Endothelial cell of umbilical vein (primary cell): Measurements from ENCODE around the gene CEACAM20. TPM values are rescaled to one million over a fixed set of nuclear protein-coding genes. Genes with fewer than 3 reads are reported as not detected.

Source experiments
- BruUV-seq: library from RNA; stranded (reverse); fragments of 400-500 nt; replicated peaks from 2 replicates; lab custom pipeline; 2021; lab: Mats Ljungman, UMichigan
- CTCF ChIA-PET: fragments of 300-600, 350-600 bp; sonication (Branson Sonifier 250); formaldehyde crosslinking; loops from one replicate; lab custom pipeline; 2021; ENCODE audit warnings: antibody characterized with exemption, inconsistent platforms; lab: Charles Lee
- POLR2A ChIA-PET: fragments of 300-600, 350-600 bp; sonication (Branson Sonifier 250); formaldehyde crosslinking; loops from one replicate; lab custom pipeline; 2021; ENCODE audit warnings: antibody characterized with exemption, inconsistent platforms; lab: Charles Lee
- DNase-seq: peaks from one replicate; pipeline ENCODE4 v3.0.0-alpha.2; 2011; ENCODE audit warnings: low read depth, low spot score
- FAIRE-seq: peaks from 2 replicates; lab custom pipeline; 2011; peaks lifted over from hg19 to GRCh38; lab: Jason Lieb, UNC
- H2AFZ ChIP-seq: 2 replicates; pipeline ENCODE4 v1.6.0; 2012; ENCODE audit warnings: low read depth, low read length, control low read depth, inconsistent platforms
- H3K27ac ChIP-seq: 2 replicates; pipeline ENCODE4 v1.5.1; 2011; ENCODE audit warnings: low read depth, mild to moderate bottlenecking, control low read depth, low read length, moderate library complexity; ENCODE audit not compliant: insufficient read depth
- H3K27me3 ChIP-seq, 2 experiments: 2 replicates each; pipeline versions ENCODE4 v1.6.0 to v1.6.1; 2011; ENCODE audit warnings: low read length in 2 of 2, mixed read lengths in 1 of 2; ENCODE audit not compliant: control insufficient read depth in 2 of 2, insufficient read depth in 2 of 2
- H3K36me3 ChIP-seq, 2 experiments: 2 replicates in 1 of 2; 3 replicates in 1 of 2; pipeline ENCODE4 v1.5.1; 2011; ENCODE audit warnings: low read length in 2 of 2, mild to moderate bottlenecking in 1 of 2, moderate library complexity in 1 of 2; ENCODE audit not compliant: control insufficient read depth in 2 of 2, insufficient read depth in 2 of 2; ENCODE audit errors: extremely low read depth in 1 of 2
- H3K4me1 ChIP-seq: 3 replicates; pipeline ENCODE4 v1.5.1; 2011; ENCODE audit warnings: mild to moderate bottlenecking, low read length; ENCODE audit not compliant: control insufficient read depth, insufficient read depth; ENCODE audit errors: extremely low read depth
- H3K4me2 ChIP-seq: 2 replicates; pipeline ENCODE4 v1.6.1; 2011; ENCODE audit warnings: low read length, control low read depth, mixed read lengths; ENCODE audit not compliant: insufficient read depth
- H3K4me3 ChIP-seq, 3 experiments: fragments of 200-600 bp in 1 of 3; sonication (generic), shearing (Covaris generic) in 1 of 3; replicated peaks in 1 of 3; 2 replicates each; pipeline ENCODE4 v1.5.1; 2011 to 2016; ENCODE audit warnings: control low read depth in 3 of 3, low read length in 3 of 3, mild to moderate bottlenecking in 2 of 3, inconsistent platforms in 1 of 3, low read depth in 1 of 3, moderate library complexity in 1 of 3; ENCODE audit not compliant: insufficient read depth in 1 of 3
- H3K79me2 ChIP-seq: 2 replicates; pipeline ENCODE4 v1.6.0; 2012; ENCODE audit warnings: low read length, inconsistent platforms; ENCODE audit not compliant: control insufficient read depth, insufficient read depth
- H3K9ac ChIP-seq: replicated peaks from 2 replicates; pipeline ENCODE3; 2011; ENCODE audit warnings: low read length, control low read depth; ENCODE audit not compliant: insufficient read depth; ENCODE audit errors: extremely low read depth
- H3K9me1 ChIP-seq: replicated peaks from 3 replicates; pipeline ENCODE4 v1.6.0; 2011; ENCODE audit warnings: mild to moderate bottlenecking, low read length; ENCODE audit not compliant: control insufficient read depth, insufficient read depth; ENCODE audit errors: extremely low read depth
- H3K9me3 ChIP-seq: replicated peaks from 2 replicates; pipeline ENCODE4 v1.5.1; 2012; ENCODE audit warnings: low read length, inconsistent platforms; ENCODE audit not compliant: control insufficient read depth, insufficient read depth
- H4K20me1 ChIP-seq: replicated peaks from 2 replicates; pipeline ENCODE3; 2011; ENCODE audit warnings: mild to moderate bottlenecking, low read length; ENCODE audit not compliant: control insufficient read depth, insufficient read depth; ENCODE audit errors: extremely low read depth
- EZH2 ChIP-seq: IDR thresholded peaks from 2 replicates; pipeline ENCODE4 v1.6.1; 2012; ENCODE audit warnings: borderline replicate concordance, low read depth, mild to moderate bottlenecking, moderate library complexity, low read length, inconsistent platforms; ENCODE audit not compliant: severe bottlenecking
- GATA2 ChIP-seq: IDR thresholded peaks from 2 replicates; pipeline ENCODE4 v1.7.0; 2011; ENCODE audit warnings: low read depth, mild to moderate bottlenecking, moderate library complexity, mixed read lengths, low read length; ENCODE audit not compliant: insufficient read length, insufficient read depth
- MYC ChIP-seq: IDR thresholded peaks from one replicate; pipeline ENCODE4 v1.6.1; 2011; ENCODE audit warnings: mild to moderate bottlenecking, low read depth, low read length
- POLR2A ChIP-seq: IDR thresholded peaks from 2 replicates; pipeline ENCODE4 v1.6.1; 2012; ENCODE audit warnings: low read depth, mild to moderate bottlenecking, control low read depth, low read length
- dilution Hi-C: fragments of 300-500 bp; cut with MboI; formaldehyde crosslinking; loops from one replicate; pipeline ENCODE4 v1.15.0; 2019; ENCODE audit warnings: low sequenced_read_pairs; ENCODE audit not compliant: extremely low pct_ligation_motif_present
- intact Hi-C: fragments of 100-400 bp; cut with micrococcal nuclease; formaldehyde crosslinking; loops from one replicate; pipeline ENCODE4 v1.10.0; 2022
- polyA plus RNA-seq, 4 experiments: library from polyadenylated mRNA; depleted of rRNA in 3 of 4; stranded (reverse) in 3 of 4; unstranded in 1 of 4; fragments of >200 nt; gene quantifications; 2 replicates each; pipeline versions ENCODE4 v1.2.1 to v1.2.3, GENCODE V29; 2011 to 2012; ENCODE audit warnings: missing spikeins in 1 of 4
- total RNA-seq: library from RNA; stranded (reverse); gene quantifications from 2 replicates; pipeline ENCODE4 v1.2.3, GENCODE V29; 2021
- TF ChIP-seq, protein P1 (sequence below), 2 donors: IDR thresholded peaks; 1 replicate in 1 of 2; 2 replicates in 1 of 2; pipeline ENCODE4 v1.5.1; 2011; ENCODE audit warnings: low read length in 2 of 2, mild to moderate bottlenecking in 2 of 2, moderate library complexity in 2 of 2, control low read depth in 1 of 2, inconsistent platforms in 1 of 2, low read depth in 1 of 2; ENCODE audit not compliant: insufficient read depth in 1 of 2; ENCODE audit errors: extremely low read depth in 1 of 2

CEACAM20 gene
- total and polyA plus RNA-seq, 2 donors (not counting 3 experiments of a cell fraction or from before 2014, with no cell fraction given), result 0.06 TPM; not detected in 1

DNA sequence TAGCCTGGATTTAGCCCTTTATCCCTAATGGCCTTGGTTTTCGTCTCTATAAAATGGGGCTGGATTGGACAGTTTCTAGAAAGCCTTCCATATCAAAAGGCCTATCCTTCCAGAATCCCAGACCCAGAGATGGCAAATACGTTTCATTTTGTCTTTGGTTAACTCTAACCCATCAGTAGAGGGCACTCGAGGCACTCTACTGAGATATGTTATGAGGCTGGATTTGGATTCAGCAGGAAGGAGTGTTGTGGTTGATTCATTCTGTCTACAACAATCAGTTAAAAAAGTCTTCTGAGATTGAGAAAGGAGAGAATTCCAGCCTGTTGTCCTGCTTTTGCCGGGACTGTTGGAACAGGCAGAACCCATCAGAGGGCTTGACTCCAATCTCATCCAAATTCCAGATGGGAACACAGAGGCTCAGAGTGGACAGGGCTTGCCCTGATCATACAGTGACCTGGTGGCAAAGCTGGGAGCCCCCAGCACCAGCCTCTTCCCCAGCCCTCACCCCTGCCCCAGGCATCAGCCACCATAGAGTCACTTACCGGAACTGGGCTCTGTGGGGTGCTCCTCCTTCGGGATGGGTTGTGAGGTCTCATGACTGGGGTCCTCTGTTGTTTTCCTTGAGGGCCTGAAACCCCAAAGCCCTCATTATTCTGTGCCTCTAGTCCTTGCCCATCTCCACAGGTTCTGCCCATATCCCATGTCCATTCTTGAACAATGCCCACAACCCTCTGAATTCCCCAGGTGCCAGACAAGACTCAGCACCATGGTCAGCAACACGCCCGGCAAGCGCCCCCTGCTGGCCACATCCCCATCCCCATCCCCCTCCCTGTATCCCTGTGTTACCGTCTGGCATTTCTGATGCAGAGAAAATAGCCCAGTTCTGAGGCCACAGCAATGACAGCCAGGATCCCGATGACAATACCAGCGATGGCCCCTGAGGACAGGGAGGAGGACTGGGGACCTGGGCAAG, 16.9 kb downstream of the CEACAM20 start:
- POLR2A ChIA-PET, result no interaction called here
- FAIRE-seq, result peak; percentile 33

More for the DNA sequence above, 16.9 kb downstream of the CEACAM20 start:
- Histone ChIP-seq H3K4me2 (no peak overlapping the region), H3K79me2 (no peaks in the 10 kb centered on the region), H3K9ac (no peak overlapping the region), H3K27me3 (peaks cover 3 to 7% of the 10 kb centered on the region in 2 experiments), H2AFZ (no peak overlapping the region), H3K9me3 (no peaks in the 10 kb centered on the region), H3K4me1 (no peaks in the 10 kb centered on the region), H4K20me1 (no peaks in the 10 kb centered on the region), H3K36me3 (no peaks in the 10 kb centered on the region), H3K9me1 (no peaks in the 10 kb centered on the region), H3K4me3 (no peak overlapping the region), H3K27ac (no peak overlapping the region)
- no TSS peak for BruUV-seq
- peak; percentile 34 for DNase-seq
- TF ChIP-seq MYC, result no peak
- no peak for TF ChIP-seq EZH2
- TF ChIP-seq, protein P1, sequence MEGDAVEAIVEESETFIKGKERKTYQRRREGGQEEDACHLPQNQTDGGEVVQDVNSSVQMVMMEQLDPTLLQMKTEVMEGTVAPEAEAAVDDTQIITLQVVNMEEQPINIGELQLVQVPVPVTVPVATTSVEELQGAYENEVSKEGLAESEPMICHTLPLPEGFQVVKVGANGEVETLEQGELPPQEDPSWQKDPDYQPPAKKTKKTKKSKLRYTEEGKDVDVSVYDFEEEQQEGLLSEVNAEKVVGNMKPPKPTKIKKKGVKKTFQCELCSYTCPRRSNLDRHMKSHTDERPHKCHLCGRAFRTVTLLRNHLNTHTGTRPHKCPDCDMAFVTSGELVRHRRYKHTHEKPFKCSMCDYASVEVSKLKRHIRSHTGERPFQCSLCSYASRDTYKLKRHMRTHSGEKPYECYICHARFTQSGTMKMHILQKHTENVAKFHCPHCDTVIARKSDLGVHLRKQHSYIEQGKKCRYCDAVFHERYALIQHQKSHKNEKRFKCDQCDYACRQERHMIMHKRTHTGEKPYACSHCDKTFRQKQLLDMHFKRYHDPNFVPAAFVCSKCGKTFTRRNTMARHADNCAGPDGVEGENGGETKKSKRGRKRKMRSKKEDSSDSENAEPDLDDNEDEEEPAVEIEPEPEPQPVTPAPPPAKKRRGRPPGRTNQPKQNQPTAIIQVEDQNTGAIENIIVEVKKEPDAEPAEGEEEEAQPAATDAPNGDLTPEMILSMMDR (IDR thresholded peaks at IDR 0.05; ENCODE audit: extremely low read depth in 1 of 2, insufficient read depth in 1 of 2, low read depth in 1 of 2, low read length in 2 of 2), result peak; percentile 66 to 82
- TF ChIP-seq POLR2A, result no peak
- TF ChIP-seq GATA2, result no peak
- dilution Hi-C loops (no loop called here), intact Hi-C loops (no loop called here)
- CTCF ChIA-PET, result interaction anchor here (0.7 to 1.1 kb wide), 3 partner anchors 10 to 58 kb away, joined by 4 read pairs; no protein-coding TSS in a partner anchor
